ENCODE results near the gene GNAQ. TPM values are rescaled to one million over a fixed set of nuclear protein-coding genes. Genes with fewer than 3 reads are reported as not detected.

Gene GNAQ
- total RNA-seq, 1 donor from 2014 or later: 56.4 TPM

GRCh38 chr9:77680581-77680980 is 351.0 kb downstream of the GNAQ start:
- DNase-seq: no peak

- no peak for DNase-seq
These were observed 351.8 kb downstream of the GNAQ start for GRCh38 chr9:77679661-77680368.

- no peak for DNase-seq
These were observed 352.5 kb downstream of the GNAQ start for GRCh38 chr9:77679088-77679487.

GRCh38 chr9:77677957-77678535 is 353.6 kb downstream of the GNAQ start:
- DNase-seq: no peak

- DNase-seq: no peak
These were observed 354.2 kb downstream of the GNAQ start for GRCh38 chr9:77677397-77677796.

GRCh38 chr9:77673941-77674791 is 357.4 kb downstream of the GNAQ start:
- peak; percentile 79 for DNase-seq

GRCh38 chr9:77672183-77672582 is 359.4 kb downstream of the GNAQ start:
- no peak for DNase-seq

GRCh38 chr9:77667151-77667550 is 364.5 kb downstream of the GNAQ start:
- DNase-seq: no peak

Other genes with a start within 250 kb of the GNAQ start
- gene CEP78, start 204.3 kb upstream of the GNAQ start, total RNA-seq: 28.1 TPM

Data from tongue (tissue), 2 donors.